Suppressor macrophage treated with lipopolysaccharide for 4 hours (primary cell): ENCODE measurements around the gene ZNF142.

Experiments used
- DNase-seq: peaks from one replicate; pipeline ENCODE4 v3.0.0-alpha.2; 2020

ZNF142 gene

DNA sequence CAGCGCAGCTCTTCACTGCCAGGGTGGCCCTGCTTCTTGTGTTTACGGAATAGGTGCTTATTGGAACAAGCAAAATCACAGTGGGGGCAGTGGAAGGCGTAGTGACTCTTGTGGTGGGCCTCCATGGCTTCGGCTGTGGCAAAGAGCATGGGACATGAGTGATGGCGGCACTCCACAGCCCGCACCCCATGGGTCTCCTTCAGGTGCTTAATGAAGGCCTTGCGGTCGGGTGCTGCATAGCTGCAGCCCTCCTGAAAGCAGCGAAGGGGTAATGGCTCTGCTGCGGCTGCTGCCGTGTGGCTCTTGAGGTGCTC lies 10.7 kb downstream of the ZNF142 start:
- DNase-seq: no peak

DNA sequence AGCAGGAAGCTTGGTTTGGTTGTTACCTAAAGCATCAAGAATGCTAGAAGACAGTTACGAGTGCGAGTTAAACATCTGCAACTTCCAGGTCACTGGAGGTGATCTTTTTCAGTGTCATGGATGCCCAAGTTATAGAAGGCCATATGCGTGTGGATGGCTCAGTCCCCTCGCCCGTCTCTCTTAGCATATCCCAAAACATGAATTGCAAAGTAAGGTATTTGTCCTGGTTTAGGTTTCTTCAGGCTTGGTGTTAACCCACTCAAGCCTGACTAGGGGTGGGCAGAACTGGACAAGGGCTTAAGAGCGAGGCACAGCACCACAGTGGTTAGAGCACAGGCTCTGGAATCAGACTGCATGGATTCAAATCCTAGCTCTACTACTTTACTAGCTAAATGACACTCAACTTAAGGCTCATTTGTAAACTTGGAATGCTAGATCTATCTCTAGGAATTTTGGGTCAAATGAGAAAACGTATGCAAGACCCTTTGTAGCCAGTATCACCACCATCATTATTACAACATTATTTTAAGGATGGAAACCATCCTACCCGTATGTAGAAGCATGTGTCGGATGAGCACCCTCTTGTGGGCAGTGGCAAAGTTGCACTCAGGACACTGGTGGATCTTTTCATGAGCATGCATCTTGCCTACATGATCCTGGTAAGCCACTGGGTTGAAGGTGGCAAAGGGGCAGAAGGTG lies 11.2 kb downstream of the ZNF142 start:
- DNase-seq: peak; percentile 70

- DNase-seq: no peak
Measured at GRCh38 chr2:218645126-218645525, 14.3 kb downstream of the ZNF142 start.

- DNase-seq: no peak
Measured at GRCh38 chr2:218644721-218645120, 14.7 kb downstream of the ZNF142 start.

DNA sequence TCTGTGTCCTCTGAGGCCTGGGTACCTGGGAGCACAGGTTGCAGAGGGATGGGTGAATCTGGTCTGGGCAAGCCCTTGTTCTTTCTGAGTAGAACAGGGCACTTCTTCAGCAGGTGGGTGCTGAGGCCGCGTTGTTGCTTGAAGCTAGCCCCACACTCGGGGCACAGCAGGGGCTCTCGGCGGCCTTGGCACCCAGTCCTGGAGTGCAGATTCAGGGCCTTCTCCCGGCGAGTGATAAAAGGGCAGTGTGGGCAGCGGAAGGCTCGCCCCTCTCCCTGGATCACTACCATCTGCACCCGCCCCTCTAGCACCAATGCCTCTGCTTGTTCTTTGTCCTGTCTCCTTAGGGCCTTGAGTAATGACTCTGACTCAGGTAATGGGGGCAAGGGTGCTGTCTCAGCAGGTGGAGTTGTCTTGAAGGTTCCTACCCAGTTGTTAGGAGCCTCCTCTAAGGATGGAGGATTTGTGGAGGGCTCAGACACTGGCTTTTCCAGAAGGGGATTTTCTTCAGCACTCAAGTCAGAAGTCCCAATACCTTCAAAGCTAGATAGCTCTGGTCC lies 15.6 kb downstream of the ZNF142 start:
- DNase-seq: no peak

GRCh38 chr2:218642786-218643185 lies 16.6 kb downstream of the ZNF142 start:
- no peak for DNase-seq

- DNase-seq: no peak
Measured at GRCh38 chr2:218642121-218642656, 17.2 kb downstream of the ZNF142 start.

DNA sequence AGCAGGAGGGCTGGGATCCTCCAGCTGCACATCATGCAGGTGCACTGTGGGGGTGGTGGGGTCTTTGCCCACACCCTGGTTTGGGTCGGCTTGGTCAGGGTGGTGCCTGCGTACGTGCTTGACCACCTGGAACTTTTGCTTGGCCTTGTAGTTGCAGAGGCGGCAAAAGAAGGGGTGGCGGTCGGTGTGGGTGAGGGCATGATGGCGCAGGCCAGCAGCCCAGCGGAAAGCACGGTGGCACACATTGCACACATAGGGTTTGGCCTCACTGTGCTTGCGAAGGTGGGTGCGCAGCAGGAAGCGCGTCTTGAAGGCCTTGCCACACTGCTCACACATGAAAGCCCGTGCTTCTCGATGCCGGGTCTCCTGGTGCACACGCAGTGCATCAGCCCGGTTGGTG lies 21.1 kb downstream of the ZNF142 start:
- DNase-seq: no peak

GRCh38 chr2:218635719-218636118 lies 23.7 kb downstream of the ZNF142 start:
- no peak for DNase-seq

- DNase-seq: no peak
Measured at GRCh38 chr2:218631837-218632236, 27.6 kb downstream of the ZNF142 start.

GRCh38 chr2:218627939-218628338 lies 31.5 kb downstream of the ZNF142 start:
- no peak for DNase-seq

- no peak for DNase-seq
Measured at GRCh38 chr2:218626369-218626768, 33.1 kb downstream of the ZNF142 start.

- peak; percentile 28 for DNase-seq
Measured at GRCh38 chr2:218623366-218623705, 36.1 kb downstream of the ZNF142 start.

DNA sequence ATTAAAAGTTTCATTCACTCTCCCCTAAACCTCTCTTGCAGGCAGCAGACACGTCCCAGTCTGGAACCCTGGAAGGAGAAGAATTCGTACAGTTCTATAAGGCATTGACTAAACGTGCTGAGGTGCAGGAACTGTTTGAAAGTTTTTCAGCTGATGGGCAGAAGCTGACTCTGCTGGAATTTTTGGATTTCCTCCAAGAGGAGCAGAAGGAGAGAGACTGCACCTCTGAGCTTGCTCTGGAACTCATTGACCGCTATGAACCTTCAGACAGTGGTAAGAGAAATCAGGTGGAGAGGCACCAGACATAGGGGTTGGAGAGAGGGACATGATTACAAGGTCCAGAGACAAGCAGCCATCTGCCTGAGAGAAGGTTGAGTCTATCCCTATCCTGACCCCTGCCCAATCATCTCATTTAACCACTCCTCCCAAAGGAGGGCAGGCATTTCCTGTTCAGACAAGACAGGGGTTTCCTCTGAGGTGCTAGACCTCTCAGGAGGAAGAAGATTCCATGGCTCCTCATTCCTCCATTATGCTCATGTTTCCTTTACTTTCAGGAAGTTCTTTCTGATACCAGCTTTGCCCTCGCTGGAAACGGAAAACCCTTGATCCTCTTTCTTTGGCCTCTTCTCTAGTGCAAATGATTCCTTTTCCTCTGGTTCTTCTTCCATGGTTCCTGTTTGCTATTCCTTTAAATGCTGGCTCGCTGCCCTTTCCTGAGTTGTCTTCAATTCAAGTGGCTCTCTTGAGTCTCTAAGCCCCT lies 36.6 kb downstream of the ZNF142 start:
- peak; percentile 23 for DNase-seq

- DNase-seq: no peak
Measured at GRCh38 chr2:218621007-218621406, 38.4 kb downstream of the ZNF142 start.

DNA sequence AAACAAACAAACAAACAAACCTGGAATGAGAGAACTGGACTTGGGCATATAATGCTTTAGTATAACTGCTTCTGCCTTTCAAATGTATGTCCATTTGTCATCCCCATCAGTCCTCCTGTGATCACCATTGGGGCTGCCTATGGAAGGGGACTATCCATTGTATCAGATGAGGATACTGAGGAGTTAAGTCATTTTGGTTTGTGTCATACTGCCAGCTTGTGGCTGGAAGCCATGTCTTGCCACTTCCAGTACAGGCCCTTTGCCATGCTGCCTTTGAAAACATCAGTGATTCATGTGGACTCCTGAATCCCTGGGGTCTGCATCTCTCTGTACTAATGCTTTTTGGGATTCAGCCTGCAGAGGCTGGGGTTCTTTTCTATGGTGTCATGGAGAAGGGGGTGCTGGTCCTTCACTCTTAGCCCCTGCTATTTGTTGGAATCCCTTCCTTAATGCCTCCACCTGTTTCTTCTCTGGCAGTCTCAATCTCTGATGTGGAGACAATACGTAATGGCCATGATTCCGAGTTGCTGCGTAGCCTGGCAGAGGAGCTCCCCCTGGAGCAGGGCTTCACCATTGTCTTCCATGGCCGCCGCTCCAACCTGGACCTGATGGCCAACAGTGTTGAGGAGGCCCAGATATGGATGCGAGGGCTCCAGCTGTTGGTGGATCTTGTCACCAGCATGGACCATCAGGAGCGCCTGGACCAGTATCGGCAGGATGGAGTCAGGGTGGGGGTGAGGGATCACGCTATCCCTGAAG lies 41.1 kb downstream of the ZNF142 start:
- no peak for DNase-seq

- no peak for DNase-seq
Measured at GRCh38 chr2:218615868-218616315, 43.5 kb downstream of the ZNF142 start.

GRCh38 chr2:218607436-218608115 lies 51.8 kb downstream of the ZNF142 start, which contains the start of gene PLCD4:
TSS of gene PLCD4 (plus strand) at chr2:218607899. CDS start at chr2:218615740, 7,841 bp downstream.
- DNase-seq: no peak

GRCh38 chr2:218605432-218605831 lies 54.0 kb downstream of the ZNF142 start:
- no peak for DNase-seq
